NCI-H146 (cell line): ENCODE results near the gene SEMA6A.
A peak's percentile ranks its signal among the peaks of the same experiment; 100 is the strongest.

ENCODE experiments used
- DNase-seq: peaks from one replicate; lab custom pipeline; 2025; lab: John Stamatoyannopoulos, UW

Gene SEMA6A

DNA sequence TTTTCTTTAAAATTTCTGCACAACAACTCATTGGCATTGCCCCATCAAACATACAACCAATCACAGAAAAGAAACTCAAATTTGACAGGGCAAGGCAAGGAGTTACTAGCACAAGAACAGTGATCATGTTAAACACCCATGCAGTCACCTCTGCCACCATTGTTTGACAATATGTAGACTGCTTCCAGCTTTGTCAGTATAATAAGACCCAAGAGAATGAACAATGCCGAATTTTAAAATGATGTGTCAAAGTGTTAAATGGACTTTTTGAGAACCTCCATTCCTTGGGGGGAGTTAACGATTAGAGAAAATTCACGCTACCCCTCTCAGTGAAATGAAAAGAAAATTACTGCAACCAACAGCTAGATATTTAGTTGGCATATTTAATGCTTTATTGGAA lies 109.2 kb downstream of the SEMA6A start:
- DNase-seq, result no peak

DNA sequence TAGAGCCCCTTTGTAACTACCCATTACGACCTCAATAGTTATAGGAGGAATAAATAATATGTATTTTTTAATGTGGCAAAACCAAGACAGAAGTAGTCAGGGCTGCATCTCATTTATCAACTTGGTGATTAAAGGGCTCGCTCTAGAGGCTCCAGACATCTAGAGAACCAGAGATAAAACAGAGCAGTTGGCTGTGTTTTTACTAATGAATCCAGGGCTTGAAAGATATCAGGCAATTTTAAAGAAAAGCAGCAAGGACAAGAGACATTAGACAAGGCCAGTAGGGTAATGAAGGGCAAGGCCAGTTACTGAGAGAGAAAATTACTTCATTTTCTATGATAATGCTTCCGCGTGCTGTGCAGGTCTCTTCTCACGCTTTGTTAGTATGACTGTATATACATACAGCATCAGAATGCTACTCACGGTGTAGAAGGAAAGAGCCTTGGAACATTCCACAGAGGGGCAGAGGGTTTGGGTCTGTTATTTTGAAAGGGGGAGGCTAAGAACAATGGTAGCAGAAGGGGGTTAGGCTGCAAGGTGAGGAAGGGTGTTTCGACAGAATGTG lies 110.4 kb downstream of the SEMA6A start:
- DNase-seq, result no peak

DNA sequence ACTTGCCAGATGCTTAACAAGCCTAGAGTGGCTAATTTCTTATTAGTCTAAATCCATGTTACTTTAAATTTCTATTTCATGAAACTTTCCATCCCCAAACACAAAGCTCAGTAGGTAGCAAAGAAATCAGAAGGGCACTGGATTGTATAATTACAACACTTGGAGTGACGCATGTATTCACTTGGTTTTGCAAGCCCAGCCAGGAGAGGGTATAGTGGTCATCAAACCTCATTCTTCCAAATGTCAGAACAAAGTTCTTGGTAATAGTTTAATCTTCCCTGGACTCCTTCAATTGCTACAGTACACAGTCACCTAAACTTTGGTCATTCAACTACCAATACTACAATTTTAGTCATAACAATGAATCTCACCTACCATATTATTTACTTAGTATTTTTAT lies 112.1 kb downstream of the SEMA6A start:
- no peak for DNase-seq

DNA sequence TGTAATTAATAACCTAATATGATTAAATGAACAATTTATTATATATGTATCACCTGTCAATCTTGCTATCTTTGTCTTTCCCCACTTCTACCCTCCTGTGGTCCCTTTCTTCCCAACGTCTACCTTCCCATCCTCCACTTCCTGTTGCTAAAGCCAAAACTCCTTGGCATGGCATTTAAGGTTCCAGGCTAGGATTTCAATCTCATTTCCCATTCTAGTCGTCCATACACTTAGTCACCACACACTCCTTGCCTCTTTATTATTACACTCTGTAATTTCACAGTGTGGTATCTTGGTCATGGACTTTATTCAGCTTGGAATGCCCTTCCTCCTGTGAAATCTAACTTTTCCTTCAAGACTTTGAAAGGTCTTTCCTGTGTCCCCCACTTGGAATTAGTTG lies 115.3 kb downstream of the SEMA6A start:
- no peak for DNase-seq

DNA sequence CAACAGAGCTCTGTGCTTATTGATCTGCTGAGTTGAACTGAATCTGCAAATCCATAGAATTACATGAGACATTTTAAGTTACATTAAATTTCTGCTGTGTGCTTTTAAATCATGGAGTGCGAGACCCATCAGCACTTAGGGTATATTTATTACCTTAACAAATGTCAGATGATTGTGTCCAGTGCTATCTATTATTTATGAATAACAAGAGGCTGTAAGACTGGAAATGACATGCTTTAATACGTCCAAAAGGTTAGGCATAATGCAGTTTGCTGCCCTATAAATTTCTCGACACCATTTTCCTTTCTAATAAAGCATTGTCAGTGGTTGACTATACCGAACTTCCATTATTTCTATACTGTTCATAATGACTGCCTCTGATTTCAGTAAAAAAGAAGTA lies 117.6 kb downstream of the SEMA6A start:
- no peak for DNase-seq

DNA sequence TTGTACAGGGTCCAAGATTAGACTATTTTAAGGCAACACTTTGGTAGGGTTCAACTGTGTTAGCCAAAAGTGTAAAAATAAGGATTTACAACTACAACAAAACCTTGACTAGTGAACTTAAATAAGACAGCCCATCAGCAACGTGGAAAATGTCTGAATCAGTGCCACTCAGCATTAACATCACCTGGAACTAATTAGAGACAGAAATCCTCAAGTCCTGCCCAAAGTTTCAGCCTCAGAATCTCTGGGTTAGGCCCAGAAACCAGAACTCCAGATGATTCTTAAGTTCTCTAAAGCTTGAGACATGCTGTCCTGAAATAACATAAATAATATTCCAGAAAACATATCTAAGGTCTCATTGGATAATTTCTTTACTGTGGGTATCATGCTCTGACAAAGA lies 118.6 kb downstream of the SEMA6A start:
- no peak for DNase-seq

DNA sequence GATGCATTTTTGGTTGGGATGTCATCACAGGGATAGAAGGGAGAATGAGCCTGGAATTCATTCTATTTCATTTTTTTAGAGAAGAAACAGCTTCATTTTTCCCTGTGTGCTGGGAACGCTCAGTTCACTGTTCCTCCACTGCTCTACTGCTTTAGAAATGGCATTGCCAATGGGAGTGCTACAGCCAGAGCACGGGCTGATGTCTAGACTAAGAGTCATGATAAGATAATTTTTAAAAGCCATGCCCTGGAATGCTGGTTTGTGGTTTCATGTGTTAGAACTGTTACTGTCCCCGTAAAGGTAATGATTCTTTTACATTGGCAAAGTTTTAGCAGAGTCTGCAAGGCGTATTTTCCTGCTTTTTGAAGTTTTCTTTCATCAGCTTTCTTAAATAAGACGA lies 119.6 kb downstream of the SEMA6A start:
- DNase-seq, result no peak

DNA sequence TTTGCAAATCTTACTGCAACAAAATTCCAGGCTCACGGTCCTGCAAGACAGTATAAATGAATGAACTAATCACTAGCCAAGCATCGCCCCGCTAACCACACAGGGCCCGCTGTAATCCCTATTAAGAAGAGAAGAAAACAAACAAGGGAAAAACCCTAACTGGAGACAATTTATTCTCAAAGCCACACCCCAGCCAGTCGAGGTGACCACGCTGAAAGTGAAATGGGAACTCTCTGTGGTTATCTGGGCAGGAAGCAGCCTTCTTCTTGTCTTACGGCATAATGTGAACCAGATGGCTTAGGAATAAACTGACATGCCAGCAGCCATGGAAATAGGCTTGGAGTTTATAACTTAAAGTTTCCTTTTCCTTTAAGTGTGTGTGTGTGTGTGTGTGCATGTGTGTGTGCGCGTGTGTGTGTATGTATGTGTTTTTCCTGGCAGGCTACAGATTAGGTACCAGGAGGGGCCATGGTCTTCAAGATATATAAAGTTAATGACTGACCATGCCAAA lies 120.2 kb downstream of the SEMA6A start:
- DNase-seq, result peak; percentile 52

DNA sequence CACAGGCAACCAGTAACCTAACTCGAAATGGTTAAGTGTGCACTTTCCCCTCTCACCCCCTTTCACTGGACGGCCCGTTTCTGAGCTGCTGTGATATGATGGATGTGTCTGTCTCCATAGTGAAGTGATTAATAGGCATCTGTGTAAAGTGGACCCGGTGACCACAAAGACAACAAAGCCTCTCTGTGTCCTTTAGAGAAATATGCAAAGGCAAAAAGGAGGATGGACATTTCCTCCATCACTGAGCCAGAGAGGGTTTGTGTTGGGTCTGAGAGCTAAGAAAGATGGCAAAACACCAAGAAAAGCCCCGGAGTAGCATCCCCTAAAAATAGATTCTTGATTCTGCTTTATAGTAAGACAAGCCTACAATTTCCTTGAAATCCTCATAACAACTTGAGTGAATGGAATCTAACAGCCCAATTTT lies 120.6 kb downstream of the SEMA6A start:
- peak; percentile 61 for DNase-seq

DNA sequence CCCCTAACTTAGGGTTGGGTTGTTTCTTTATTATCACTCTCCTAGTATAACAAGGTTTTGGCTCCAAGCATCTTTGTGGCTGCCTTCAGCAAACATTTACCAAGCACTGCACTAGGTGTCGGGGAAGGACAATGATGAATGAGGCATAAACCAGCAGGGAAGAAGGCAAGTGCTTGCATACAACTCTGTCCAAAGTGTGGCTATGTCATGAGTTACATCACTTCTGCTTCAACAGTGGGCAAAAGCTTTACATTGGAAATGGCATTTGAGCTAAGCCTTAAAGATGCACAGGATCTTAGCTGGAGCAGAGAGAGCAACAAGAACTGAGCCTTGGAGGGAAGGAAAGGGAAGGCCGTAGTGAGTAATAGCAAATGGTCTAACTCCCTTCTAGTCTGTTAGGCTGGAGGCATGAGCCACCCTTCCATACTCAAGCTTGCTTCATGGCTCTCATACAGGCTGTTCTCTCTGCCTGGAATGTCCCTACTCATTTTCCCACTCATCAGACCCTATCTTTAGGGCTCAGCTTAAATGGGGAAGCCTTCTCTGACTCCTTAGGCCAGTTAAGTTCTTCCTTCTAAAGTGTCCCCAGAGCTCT lies 121.8 kb downstream of the SEMA6A start:
- peak; percentile 58 for DNase-seq

DNA sequence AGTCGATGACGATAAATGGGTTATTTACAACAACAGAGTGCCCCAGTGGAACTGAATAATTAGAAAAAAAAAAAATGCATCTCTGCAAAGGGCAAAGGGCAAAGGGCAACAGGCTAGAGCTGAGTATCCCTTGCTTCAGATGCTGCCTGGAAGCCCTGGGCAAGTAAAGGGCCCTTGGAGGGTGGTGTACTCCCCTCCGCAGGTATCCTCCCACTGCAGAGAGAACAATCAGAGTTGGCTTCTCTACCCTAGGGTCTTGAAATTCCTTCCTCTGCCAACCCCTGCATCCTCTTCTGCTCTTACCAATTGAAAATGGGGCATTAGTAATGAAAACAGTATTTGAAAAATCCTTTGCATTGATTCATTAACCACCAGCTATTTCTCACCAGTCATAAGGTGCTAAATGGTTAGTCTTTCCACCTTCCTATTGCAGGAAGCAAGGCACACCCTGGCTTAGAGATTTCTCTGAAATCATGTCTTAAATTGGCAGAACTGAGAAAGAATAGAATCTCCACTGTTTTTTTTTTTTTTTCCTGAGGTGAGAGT lies 122.6 kb downstream of the SEMA6A start:
- DNase-seq, result no peak

DNA sequence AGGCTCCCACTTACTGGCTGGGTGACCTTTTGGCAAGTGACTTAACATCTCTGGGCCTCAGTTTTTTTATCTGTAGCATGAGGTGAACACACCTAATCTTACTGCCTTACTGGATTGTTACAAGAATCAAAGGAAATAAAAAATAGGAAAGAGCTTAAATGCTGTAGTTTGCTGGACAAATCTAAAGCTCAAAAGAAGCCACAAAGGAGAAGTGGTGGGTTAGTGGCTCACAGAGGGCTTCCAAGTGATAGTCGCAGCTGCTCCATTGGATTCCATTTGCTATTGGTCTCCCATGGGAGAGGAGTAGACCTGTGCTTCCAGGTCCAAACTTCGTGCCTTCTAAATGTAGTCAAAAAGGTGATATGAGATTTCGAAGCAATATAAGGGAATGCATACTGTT lies 123.6 kb downstream of the SEMA6A start:
- DNase-seq, result no peak

DNA sequence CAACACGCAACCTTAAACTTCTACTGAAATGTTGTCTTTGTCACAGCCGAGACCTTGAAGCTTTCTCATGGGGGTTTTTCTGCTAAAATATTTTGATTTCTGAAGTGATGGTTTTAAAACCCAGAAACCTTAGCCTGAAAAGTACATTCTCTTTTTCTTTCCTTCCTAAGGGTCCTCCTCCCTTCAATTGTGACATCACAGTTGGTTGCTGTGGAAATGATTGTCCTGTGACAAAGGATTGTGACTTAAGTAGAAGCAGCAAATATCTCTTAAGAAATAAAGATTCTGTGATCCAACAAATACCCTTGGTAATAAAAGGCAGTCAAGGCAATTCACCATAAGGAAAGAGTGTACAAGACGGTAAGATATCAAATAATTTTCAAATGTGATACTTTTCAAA lies 125.2 kb downstream of the SEMA6A start:
- DNase-seq, result no peak

DNA sequence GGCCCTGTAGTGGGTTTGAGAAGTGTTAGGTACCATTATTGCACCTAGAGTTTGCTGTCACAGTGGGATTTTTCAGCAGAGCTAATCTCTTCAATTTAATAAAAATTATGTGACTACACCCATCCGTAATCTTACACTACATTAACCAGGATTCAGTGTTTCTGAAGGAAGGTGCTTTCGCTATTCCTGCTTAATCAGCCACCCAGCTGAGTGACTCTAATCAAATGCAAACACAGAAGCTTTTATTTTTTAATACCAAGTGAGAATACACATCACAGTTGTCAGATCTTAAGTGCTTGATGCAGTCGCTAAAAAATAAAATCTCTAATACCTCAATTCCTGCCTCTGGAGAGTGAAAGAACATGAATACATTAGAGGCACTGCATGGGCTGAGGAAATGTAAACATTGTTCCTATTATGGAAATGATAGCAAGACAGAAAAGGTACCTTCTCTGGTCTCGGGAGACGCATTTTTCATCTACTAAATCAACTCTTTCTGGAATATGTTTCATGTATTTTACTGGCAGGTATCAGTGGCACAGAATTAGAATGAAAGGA lies 125.7 kb downstream of the SEMA6A start:
- DNase-seq, result peak; percentile 49

DNA sequence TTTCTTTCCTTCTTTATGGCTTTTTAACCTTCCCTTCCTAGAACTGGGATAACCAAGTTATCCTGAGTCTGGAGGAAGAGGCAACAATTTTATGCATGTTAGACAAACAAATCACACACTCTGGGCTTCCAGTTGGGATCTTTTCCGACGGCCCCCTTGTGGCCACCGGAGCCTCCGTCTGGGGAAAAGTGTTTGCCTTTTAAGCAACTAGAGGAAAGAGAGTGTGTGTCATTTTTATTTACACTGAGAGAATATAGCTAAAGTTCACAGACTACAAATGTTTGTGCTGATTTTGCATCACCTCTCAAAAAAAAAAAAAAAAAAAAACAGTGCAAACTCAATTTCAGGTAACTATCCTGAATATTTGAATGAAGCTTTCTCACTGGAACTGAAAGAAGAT lies 126.2 kb downstream of the SEMA6A start:
- DNase-seq, result no peak

DNA sequence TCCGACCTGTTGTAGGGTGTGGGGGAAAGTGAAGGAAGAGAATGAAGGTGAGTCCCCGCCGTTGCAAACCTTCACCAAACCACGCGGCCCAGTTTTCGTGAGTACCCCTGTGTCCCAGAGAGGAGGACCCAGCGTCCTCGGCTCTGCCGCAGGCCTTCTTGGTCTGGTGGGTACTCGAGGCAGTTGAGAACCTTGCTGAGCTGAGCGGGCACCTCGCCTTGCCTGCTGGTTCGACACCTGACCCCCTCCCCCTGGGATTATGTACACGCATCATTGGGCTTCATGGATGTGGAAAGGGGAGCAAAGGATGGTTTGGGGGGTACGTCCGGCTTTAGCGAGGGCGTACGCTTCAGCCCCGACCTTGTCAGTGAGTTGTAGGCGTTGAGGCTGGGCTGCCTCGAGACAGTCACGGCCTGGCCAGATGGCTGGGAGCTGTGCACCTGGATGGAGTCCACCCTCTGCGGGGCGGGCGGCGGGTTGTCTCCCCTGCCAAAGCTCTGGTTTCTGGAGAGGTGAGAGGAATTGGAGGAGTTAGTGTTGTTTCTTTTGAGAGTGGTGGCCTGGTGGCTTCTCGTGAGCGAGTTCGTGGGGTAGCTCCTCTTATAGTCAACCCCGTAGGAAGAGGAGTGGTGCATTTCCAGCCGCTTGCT lies 128.1 kb downstream of the SEMA6A start:
- no peak for DNase-seq

DNA sequence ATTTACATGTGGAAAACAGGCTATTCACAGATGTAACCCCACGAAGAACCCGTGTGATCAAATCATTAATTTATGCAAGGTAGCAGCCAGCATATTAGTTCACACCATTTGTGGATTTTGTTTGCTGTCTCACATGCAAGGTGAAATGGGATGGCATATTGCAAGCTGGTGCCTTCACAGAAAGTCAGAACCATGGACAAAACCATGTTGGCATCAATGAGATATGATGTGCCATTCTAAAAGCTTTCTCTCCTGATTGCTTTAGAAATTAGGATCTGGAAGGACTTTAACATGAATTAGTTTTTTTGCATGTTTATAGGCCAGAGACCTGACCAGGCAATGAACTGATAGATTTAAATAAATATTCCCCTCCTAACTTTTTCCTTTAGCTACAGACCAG lies 129.3 kb downstream of the SEMA6A start:
- no peak for DNase-seq

DNA sequence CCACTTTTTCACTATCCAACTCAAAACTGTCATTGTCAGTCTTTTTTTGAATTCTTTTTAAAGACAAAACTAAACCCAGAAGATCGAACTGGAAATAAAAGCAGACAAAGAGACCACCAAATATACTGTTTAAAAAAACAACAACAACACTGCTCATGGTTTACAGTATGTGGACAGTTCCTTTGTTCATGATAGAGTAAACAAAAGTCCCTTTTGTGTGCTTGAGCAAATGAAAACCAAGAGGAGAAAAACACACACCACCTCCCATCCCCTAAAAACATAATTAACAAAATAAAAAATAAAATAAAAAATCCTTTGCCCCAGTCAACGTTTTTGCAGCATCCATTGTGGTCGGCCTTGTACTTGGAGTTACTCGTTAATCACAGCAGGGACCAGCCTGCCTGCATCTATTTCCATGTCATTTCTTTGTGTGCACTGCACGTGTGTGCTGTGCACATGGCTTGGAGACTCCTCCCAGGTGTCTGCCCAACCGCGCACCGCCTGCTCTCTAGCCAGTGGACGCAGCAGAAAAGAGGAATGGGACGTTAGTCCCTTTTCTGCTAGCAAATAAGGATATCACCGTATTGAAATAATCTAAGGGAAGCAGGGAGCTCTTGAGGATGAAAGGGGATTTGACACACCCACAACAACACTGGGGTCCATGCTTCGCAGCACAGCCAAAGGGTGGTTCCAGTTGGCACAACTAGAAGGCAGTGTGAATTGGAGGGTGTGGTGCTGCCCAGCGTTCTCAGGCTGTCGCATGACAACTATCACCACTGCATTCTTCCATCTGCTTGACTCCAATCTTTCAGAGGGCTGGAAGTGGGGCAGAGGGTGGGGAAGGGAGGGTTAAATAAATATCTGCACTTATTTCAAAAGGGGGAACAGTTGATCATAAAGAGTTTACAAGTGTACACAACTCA lies 130.0 kb downstream of the SEMA6A start:
- DNase-seq, result peak; percentile 75

DNA sequence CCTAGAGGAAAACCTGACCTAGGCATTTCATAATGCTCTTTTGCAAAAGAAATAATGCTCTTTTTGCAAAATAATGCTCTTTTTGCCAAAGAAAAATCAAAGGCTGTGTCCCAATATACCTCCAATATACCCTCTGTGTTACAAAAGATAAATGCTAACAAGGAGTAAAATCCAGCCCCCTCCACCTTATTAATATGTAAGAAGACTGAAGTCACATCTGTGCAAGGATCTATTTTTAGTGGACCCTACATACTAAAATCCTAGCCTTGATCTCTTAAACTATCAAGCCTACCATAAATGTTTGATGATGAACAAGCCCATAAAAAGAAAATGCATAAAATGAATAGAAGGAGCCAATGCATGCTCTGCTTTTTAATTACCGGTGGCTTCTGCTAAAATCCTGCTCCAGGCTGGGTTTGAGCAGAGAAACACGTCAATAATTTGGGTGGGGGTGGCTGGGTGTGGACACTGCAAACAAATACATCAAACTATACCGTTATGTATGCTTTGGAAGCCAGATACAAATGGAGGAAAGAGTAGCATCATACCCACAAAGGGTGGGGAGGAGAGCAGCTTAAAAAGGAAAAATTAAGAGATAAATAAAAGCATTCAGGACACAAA lies 131.6 kb downstream of the SEMA6A start:
- DNase-seq, result no peak

DNA sequence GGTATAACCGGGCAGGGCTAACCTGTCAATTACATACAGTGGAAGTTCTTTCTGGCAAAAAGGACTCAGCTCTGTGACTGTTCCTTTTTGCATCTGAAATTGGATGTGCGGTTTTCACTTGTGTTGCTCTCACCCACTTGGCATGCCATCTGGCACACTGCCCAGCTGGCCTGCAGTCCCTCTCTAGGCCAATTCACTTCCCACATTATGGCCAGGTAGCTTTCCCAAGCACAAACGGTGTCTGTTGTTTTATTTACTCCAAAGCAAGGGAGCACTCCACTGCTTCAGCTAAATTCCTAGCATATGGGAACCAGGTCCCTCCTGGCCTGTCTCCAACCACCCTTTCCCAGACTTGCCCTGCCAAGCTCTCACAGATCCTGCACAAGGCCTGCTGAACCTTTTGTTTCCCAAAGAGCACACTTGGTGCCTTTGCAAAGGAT lies 132.5 kb downstream of the SEMA6A start:
- DNase-seq, result no peak

DNA sequence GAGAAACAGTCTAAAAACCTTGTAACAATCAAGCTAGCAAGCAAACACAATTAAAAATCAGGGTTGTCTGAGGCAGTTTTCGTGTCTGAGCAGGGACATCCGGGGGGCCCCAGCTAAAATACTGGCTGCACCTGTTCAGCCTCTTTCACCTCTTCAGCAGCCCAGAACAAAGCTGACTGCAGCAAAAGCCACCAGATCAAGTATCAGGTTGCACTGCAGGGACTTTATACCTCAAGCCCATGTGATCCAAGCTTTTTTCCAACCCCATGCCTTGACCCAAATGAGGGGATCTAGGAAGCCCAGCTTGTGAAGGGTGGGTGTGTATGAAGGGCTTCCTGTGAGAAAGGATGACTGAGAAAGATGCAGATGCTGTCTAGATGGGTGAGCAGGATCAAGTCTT lies 133.4 kb downstream of the SEMA6A start:
- peak; percentile 83 for DNase-seq
